ENCODE measurements around the gene AMFR.

Gene AMFR

DNA sequence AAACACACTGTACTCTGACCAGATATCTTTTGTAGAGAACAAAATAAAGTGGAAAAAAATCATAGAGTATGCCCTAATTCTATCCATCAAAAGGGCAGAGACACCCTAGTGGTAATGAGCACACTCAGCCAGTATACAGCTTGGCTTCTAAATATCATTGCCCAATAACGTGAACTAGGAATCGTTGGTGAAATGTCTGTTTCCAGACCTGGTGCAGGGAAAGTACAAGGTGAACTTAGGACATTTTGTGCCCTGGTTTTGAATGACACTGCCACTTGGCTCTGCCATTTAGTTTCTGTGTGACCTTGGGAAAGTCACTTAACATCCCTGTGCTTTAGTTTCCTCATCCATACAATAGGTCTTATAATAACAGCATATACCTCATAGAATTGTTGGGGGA is 13.7 kb downstream of the AMFR start:
- ChIA-PET CTCF (interaction anchor here (0.8 kb wide), 1 partner anchor 337 kb away, joined by 3 read pairs; no protein-coding TSS in a partner anchor), POLR2A (no interaction called here)
- Histone ChIP-seq H3K9me3 (ENCODE audit: control insufficient read depth, insufficient read depth, low read depth, low read length) (no peaks in the 10 kb centered on the region), H3K4me3 (ENCODE audit: low read depth, low read length) (no peak overlapping the region), H3K27ac (ENCODE audit: extremely low read depth, low read depth, low read length) (no peak overlapping the region), H3K36me3 (ENCODE audit: control insufficient read depth in 2 of 2, insufficient read depth in 1 of 2, low read length in 2 of 2) (peaks cover 18 to 60% of the 10 kb centered on the region in 2 experiments; a peak in 2 of 3 replicates), H3K4me1 (ENCODE audit: control insufficient read depth, insufficient read depth, low read length) (peaks cover 5% of the 10 kb centered on the region; the same call in 1 of the 2 replicates)
- TF ChIP-seq ZNF473 (tag by site-specific recombination; IDR thresholded peaks at IDR 0.05), result no peak
- peak; percentile 24 for TF ChIP-seq SETDB1 (IDR thresholded peaks at IDR 0.05; ENCODE audit: insufficient read length, low read length)

DNA sequence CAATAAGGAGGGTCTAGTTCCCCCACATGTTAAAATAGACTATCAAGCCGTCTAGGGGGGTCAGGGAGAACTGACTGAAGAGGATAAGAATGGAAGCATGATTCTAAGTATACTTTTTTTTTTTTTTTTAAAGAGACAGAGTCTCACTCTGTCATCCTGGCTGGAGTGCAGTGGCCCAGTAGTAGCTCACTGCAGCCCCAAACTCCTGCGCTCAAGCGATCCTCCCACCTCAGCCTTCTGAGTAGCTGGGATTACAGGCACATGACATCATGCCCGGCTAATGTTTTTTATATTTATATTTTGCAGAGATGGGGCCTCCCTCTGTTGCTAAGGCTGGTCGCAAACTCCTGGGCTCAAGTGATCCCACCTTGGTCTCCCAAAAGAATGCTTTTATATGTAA is 14.2 kb downstream of the AMFR start:
- H3K36me3 ChIP-seq (ENCODE audit: control insufficient read depth in 2 of 2, insufficient read depth in 1 of 2, low read length in 2 of 2), result peaks cover 18 to 60% of the 10 kb centered on the region in 2 experiments; a peak in 2 of 3 replicates
- POLR2A ChIA-PET, result no interaction called here
- CTCF ChIA-PET, result no interaction called here

DNA sequence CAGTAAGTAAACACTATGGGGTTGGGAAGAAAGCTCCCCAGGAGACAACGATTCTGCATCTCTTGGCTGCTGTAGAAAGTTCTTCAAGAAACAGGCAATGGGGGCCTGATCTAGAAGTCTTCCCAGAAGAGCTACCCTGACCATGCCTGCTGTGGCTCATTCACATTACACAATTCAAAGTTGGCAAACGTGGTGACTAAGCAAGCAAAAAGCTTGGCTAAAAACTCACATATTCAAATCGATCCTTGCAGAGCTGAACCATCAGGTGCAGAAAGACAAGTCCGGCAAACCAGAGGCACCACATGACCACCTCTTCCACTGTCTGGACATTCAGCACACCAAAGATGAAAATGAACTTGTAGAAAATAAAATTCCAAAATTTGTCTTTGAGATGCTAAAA is 16.1 kb downstream of the AMFR start:
- Histone ChIP-seq H3K36me3 (ENCODE audit: control insufficient read depth in 2 of 2, insufficient read depth in 1 of 2, low read length in 2 of 2) (peaks cover 18 to 72% of the 10 kb centered on the region in 2 experiments; a peak in 2 of 3 replicates), H3K27ac (ENCODE audit: extremely low read depth, low read depth, low read length) (no peak overlapping the region), H3K9me3 (ENCODE audit: control insufficient read depth, insufficient read depth, low read depth, low read length) (no peaks in the 10 kb centered on the region), H3K4me3 (ENCODE audit: low read depth, low read length) (no peak overlapping the region), H3K4me1 (ENCODE audit: control insufficient read depth, insufficient read depth, low read length) (no peaks in the 10 kb centered on the region)
- ChIA-PET POLR2A (no interaction called here), CTCF (no interaction called here)
- TF ChIP-seq ZNF211 (tag by site-specific recombination; IDR thresholded peaks at IDR 0.05; ENCODE audit: low read depth), result no peak
- TF ChIP-seq SP2 (tag by site-specific recombination; IDR thresholded peaks at IDR 0.05), result no peak
- no peak for TF ChIP-seq ZNF792 (tag by site-specific recombination; IDR thresholded peaks at IDR 0.05)
- TF ChIP-seq ZNF24 (tag by site-specific recombination; IDR thresholded peaks at IDR 0.05), result no peak
- TF ChIP-seq ZNF324 (tag by site-specific recombination; IDR thresholded peaks at IDR 0.05), result no peak
- no peak for TF ChIP-seq YY2 (tag by site-specific recombination; IDR thresholded peaks at IDR 0.05)
- TF ChIP-seq ZNF202 (tag by site-specific recombination; IDR thresholded peaks at IDR 0.05; ENCODE audit: borderline replicate concordance), result no peak
- TF ChIP-seq ZNF239 (tag by site-specific recombination; IDR thresholded peaks at IDR 0.05), result no peak
- TF ChIP-seq ZNF785 (tag by site-specific recombination; IDR thresholded peaks at IDR 0.05), result no peak
- TF ChIP-seq ZNF169 (tag by site-specific recombination; IDR thresholded peaks at IDR 0.05), result no peak
- no peak for TF ChIP-seq ZNF138 (tag by site-specific recombination; IDR thresholded peaks at IDR 0.05; ENCODE audit: borderline replicate concordance)
- no peak for TF ChIP-seq ZNF529 (tag by site-specific recombination; IDR thresholded peaks at IDR 0.05; ENCODE audit: insufficient replicate concordance)
- TF ChIP-seq ZNF843 (tag by site-specific recombination; IDR thresholded peaks at IDR 0.05), result no peak
- no peak for TF ChIP-seq ZFP69B (tag by site-specific recombination; IDR thresholded peaks at IDR 0.05)
- TF ChIP-seq ZNF837 (tag by site-specific recombination; IDR thresholded peaks at IDR 0.05), result no peak

More for the DNA sequence above, 14.2 kb downstream of the AMFR start:
- TF ChIP-seq, protein P1, sequence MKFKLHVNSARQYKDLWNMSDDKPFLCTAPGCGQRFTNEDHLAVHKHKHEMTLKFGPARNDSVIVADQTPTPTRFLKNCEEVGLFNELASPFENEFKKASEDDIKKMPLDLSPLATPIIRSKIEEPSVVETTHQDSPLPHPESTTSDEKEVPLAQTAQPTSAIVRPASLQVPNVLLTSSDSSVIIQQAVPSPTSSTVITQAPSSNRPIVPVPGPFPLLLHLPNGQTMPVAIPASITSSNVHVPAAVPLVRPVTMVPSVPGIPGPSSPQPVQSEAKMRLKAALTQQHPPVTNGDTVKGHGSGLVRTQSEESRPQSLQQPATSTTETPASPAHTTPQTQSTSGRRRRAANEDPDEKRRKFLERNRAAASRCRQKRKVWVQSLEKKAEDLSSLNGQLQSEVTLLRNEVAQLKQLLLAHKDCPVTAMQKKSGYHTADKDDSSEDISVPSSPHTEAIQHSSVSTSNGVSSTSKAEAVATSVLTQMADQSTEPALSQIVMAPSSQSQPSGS (tag by site-specific recombination; IDR thresholded peaks at IDR 0.05; ENCODE audit: low read depth), result no peak
- TF ChIP-seq ZNF23 (tag by site-specific recombination; IDR thresholded peaks at IDR 0.05; ENCODE audit: borderline replicate concordance) (no peak), SCRT1 (tag by site-specific recombination; IDR thresholded peaks at IDR 0.05; ENCODE audit: borderline replicate concordance) (no peak), ZNF747 (tag by site-specific recombination; IDR thresholded peaks at IDR 0.05) (no peak), ZNF133 (tag by site-specific recombination; IDR thresholded peaks at IDR 0.05) (no peak), ZBTB1 (tag by site-specific recombination; IDR thresholded peaks at IDR 0.05) (no peak), ZNF266 (tag by site-specific recombination; IDR thresholded peaks at IDR 0.05; ENCODE audit: low read depth) (no peak), ZNF658 (tag by site-specific recombination; IDR thresholded peaks at IDR 0.05) (no peak), ZFP37 (tag by site-specific recombination; IDR thresholded peaks at IDR 0.05) (no peak), TRIM28 (IDR thresholded peaks at IDR 0.05; ENCODE audit: borderline replicate concordance, low read length) (no peak), ZNF707 (tag by site-specific recombination; IDR thresholded peaks at IDR 0.05) (no peak), ZNF830 (tag by site-specific recombination; IDR thresholded peaks at IDR 0.05; ENCODE audit: low read depth) (no peak)
- TF ChIP-seq, protein P2, sequence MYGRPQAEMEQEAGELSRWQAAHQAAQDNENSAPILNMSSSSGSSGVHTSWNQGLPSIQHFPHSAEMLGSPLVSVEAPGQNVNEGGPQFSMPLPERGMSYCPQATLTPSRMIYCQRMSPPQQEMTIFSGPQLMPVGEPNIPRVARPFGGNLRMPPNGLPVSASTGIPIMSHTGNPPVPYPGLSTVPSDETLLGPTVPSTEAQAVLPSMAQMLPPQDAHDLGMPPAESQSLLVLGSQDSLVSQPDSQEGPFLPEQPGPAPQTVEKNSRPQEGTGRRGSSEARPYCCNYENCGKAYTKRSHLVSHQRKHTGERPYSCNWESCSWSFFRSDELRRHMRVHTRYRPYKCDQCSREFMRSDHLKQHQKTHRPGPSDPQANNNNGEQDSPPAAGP (tag by site-specific recombination; IDR thresholded peaks at IDR 0.05), result no peak
- TF ChIP-seq, protein P3, sequence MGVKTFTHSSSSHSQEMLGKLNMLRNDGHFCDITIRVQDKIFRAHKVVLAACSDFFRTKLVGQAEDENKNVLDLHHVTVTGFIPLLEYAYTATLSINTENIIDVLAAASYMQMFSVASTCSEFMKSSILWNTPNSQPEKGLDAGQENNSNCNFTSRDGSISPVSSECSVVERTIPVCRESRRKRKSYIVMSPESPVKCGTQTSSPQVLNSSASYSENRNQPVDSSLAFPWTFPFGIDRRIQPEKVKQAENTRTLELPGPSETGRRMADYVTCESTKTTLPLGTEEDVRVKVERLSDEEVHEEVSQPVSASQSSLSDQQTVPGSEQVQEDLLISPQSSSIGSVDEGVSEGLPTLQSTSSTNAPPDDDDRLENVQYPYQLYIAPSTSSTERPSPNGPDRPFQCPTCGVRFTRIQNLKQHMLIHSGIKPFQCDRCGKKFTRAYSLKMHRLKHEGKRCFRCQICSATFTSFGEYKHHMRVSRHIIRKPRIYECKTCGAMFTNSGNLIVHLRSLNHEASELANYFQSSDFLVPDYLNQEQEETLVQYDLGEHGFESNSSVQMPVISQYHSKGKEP (tag by site-specific recombination; IDR thresholded peaks at IDR 0.05), result no peak
- TF ChIP-seq, protein P4, sequence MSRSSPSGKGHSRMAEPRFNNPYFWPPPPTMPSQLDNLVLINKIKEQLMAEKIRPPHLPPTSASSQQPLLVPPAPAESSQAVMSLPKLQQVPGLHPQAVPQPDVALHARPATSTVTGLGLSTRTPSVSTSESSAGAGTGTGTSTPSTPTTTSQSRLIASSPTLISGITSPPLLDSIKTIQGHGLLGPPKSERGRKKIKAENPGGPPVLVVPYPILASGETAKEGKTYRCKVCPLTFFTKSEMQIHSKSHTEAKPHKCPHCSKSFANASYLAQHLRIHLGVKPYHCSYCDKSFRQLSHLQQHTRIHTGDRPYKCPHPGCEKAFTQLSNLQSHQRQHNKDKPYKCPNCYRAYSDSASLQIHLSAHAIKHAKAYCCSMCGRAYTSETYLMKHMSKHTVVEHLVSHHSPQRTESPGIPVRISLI (tag by site-specific recombination; IDR thresholded peaks at IDR 0.05), result no peak
- Histone ChIP-seq H3K4me1 (ENCODE audit: control insufficient read depth, insufficient read depth, low read length) (peaks cover 5% of the 10 kb centered on the region; the same call in 1 of the 2 replicates), H3K27ac (ENCODE audit: extremely low read depth, low read depth, low read length) (no peak overlapping the region), H3K4me3 (ENCODE audit: low read depth, low read length) (no peak overlapping the region), H3K9me3 (ENCODE audit: control insufficient read depth, insufficient read depth, low read depth, low read length) (no peaks in the 10 kb centered on the region)
